GM19043 (cell line): ENCODE data around the gene SULT4A1.

Experiments
- ATAC-seq: cut with Tn5 transposase; IDR thresholded peaks from one replicate; pipeline ENCODE4 v1.9.1; 2021; ENCODE audit warnings: low read depth; ENCODE audit not compliant: unreplicated experiment

The SULT4A1 gene

DNA sequence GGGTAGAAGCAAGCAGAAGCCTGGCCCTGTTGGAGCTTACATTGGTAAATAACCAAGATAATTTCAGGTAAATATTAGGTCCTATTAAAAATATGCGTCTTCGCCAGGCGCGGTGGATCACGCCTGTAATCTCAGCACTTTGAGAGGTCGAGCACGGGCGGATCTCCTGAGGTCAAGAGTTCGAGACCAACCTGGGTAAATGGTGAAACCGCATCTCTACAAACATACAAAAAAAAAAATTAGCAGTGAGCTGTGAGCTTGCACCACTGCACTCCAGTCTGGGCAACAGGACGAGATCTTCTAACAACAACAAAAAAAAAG lies 529 bp upstream of the SULT4A1 start:
- no peak for ATAC-seq

DNA sequence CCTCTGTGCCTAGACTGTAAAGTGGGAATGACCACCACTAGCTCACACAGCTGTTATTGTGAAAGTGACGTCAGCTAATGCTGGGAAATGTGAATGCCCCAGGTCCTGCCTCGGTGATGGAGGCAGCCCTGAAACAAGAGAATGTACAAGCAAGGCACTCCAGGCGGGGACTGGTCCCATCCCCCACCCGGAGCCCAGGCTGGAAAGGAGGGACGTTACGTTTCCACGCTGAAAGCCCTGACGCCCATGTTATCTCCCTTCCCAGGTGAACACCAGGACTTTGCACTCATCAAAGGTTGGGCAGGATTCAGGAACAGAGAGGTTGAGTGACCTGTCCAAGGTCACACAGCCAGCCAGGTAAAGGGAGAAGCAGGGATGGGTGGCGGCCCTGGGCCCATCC lies 784 bp downstream of the SULT4A1 start:
- ATAC-seq, result no peak

DNA sequence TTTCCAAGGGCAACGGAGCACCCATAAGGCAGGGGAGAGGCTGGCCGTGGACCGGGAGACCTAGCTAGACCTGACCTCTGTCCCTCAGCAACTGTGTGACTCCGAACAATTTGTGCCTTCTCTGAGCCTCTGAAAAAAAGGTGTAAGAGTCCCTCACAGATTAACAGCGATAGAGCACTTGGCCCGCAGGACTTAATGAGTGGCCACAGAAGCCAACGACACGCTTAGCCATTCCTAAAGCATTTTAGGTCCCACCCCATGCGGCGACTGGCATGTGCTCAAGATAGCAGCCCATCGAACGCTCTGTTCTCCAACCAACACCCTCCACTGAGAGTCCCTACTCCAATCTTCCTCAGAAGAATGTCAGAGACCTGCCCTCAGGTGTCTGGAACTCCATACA lies 1.5 kb downstream of the SULT4A1 start:
- no peak for ATAC-seq

DNA sequence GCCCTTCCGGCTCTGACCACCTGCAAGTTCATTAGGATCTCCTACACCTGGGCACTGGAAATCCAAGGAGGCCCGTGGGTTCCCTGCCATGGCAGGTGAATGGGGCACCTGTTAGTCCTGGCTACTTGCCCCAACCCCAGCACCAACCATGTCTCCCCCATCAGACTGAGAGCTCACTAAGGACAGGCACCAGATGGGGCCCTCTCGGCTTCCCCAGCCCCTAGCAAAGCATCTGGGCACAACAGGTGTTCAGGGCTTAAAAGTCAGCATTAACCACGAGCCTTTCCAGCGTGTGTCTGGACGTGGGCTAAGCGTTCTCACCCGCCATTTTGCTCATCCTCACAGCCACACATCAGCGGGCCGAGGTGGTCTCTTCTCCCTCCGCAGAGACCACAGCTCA lies 2.2 kb downstream of the SULT4A1 start:
- no peak for ATAC-seq

DNA sequence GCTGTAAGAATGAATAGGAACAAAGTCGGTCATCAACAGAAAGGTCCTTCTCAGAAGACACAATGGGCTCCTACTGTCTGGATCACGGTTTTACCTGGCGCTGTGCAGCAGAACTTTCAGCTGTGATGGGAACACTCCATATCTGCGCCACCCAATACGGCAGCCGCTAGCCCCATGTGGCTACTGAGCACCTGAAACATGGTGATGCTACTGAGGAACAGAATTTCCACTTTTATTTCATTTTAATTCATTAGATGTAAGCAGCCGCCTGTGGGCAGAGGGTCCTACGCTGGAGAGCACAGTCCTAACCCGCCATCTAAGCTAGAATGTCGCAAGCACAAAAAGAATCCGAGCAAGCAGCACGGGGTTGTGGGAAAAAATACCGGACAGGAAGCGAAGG lies 2.7 kb downstream of the SULT4A1 start:
- ATAC-seq, result no peak

DNA sequence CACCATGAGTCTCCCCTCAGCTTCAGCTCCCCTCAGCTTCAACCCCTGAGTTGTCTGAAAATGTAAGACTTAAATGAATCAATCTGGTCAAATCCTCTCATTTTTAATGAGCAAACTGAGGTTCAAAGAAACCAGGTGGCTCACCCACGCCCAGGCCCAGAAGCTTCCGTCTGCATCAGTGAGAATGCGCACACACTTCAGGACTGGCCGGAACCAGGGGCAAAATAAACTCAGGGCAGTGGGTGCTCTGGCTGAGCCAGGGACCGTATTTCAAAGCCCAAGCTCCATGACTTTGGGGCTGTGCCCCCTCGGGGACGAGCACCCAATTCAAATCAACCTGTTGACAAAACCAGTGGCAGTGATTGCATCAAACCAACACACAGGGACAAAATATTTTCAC lies 3.1 kb downstream of the SULT4A1 start:
- no peak for ATAC-seq

DNA sequence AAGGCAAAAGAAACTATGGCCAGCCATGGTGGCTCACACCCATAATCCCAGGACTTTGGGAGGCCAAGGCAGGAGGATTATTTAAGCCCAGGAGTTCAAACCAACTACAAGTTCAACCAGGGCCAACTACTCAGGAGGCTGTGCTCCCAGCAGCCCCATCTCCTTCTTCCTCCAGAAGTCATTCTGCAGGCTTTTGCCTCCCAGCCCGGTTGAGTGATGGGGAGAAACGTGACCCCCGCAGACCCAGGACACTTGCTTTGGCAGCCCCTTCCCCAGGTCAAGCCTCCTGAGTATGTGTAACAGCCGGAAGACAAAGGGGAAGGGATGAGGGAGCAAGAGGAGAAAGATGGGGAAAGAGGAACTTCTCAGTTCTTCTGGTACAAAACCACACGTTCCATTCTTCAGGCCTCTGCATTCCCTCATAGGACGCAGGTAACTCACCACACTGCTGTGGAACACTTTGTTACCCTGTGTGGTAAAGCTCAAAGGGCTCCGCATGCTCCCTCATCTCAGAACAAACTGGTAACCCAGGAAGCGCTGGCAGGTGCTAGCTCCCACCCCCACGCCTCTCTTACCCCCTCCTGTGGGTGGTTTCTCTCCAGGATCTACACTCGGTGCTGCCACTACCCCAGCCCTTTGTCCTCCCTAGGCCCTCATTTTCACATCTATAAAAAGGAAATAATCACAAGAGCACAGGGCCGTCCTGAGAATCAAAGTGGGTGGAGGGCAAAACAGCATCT lies 4.0 kb downstream of the SULT4A1 start:
- ATAC-seq, result no peak

DNA sequence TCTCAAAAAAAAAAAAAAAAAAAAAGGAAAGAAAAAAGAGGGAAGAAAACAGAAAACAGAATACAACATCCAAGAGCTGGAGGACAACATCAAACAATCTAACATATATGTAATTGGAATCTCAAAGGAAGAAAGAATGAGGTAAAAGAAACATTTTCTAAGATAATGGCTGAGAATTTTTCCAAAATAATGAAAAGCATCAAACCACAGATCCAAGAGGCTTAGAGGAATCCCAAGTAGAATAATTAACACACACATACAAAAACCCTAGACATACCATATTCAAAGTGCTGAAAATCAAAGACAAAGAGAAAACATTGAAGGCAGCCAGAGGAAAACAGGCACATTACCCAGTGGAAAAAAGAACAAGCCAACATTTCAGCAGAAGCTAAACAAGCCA lies 4.9 kb downstream of the SULT4A1 start:
- no peak for ATAC-seq

DNA sequence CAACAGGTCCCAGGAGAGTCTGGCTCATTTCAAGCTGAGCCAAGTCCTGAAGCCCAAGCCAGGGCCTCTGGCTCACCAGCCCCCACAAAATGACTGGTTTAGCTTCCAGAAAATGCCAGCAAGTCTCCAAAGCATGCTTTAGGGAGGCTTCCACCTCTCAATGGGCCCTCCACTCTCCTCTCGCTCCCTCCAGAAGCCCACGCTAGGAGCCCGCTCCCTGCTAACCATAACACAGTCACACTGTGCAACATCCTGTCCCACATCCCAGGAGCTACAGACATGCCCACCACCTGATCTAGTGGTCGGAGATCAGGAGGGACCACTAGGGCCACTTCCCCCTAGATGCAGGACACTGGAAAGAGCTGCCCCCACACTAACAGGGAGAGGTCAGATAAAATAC lies 6.9 kb downstream of the SULT4A1 start:
- no peak for ATAC-seq

DNA sequence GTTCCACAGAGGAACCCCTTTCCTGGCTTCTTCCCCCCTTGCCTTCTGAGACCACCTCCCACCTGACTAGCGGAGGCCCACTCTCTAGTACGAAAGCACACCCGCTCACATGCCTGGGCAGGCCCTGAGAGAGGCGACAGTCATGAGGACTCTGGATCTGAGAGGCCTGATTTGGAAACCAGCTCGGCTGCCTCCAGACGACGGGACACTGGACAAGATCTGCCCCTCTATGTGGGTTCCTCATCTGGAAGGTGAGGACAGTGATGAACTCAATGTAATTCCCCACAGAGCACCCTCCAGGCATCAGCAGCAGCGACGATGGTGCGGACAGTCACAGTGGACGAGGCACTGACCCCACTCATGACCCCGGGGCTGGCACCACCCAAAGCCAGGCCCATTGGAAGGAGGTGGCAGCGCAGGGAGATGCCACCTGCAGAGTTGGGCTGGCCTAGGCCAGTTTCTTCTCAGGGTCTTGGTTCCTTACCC lies 7.5 kb downstream of the SULT4A1 start:
- no peak for ATAC-seq

DNA sequence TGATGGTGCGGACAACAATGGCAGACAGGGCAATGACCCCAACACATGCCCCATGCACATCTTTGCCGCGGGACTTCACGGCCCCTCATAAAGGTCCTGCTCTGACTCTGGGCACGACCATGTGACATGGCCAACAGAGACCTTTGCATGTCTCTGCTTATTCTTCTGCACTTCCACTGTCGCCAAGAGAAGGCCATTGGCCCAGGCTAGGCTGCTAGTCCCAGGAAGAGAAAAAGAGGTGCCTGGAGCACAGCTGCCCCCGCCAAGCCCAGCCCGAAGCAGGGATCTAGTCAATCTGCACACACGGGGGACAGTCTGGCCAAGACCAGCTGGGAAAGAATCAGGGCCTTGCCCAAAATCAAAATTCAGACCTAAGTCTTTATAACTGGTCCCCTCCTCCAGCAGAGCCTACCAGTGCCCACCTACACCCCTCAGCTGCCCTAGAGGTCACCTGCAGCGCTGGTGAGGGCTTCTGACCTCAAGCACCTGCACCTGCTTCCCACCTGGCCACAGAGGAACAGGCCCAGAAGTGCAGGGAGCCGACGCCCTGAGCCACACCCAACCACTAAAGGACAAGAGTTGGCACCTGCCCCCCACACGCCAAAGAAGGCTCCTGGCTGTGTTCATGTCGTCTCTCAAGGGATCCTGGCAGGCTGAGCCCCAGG lies 8.1 kb downstream of the SULT4A1 start:
- no peak for ATAC-seq

DNA sequence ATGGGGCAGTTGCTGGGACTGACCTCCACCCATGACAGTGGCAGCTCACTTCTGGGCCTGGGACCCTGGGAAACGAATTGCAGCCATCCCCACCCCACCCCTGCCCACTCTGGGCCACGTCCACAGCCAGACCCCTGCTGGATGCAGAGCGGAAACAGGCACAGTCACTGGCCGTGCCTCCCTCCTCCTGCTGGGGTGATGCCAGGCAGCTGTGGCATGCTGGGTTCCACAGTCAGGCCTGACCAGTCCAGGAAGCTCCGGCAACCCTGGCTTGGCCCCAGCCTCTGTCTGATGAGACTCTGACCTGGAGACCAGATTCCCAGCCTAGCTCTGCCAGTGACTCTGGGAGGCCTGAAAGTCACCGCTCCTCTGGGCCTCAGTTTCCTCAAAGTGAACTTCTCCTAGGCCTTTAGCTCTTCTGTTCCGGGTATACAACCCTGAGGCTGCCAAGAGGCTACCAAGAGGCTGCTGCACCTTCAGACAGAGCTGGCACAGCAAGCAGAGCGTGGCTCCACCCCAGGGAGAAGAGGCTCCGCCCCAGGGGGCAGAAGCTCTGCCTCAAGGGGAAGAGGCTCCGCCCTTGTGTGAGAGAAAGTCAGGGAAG lies 8.9 kb downstream of the SULT4A1 start:
- ATAC-seq, result no peak

DNA sequence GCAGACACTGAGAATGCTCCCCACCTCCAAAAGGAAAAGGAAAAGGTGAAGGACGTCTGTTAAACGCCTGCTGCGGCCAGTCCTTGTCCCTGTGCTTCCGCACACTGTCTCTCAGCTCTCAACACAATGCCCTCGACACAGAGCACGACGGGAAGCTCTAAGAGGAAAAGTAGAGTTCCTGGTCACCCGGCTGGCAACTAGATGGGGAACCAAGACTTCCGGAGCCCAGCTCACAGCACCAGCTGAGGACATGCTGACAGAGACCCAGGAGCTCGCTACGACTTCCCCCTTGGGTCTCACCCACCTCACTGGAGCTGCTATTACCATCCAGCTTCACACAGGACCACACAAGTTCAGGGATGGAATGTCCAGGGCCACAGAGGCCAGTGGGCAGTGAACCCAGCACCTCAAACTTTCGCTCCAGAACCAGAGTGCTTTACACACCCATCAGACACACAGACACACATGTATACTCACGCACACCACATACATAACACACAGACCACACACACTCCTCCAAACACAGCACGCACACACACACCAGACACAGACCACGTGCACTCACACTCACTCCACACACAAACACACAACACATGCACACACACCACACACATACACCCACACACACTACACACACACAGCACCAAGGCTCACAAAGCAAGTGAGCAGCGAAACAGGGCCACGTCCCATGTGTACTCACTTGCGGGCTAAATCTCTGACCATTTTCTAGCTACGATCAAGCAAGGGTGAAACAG lies 9.6 kb downstream of the SULT4A1 start:
- ATAC-seq, result no peak

DNA sequence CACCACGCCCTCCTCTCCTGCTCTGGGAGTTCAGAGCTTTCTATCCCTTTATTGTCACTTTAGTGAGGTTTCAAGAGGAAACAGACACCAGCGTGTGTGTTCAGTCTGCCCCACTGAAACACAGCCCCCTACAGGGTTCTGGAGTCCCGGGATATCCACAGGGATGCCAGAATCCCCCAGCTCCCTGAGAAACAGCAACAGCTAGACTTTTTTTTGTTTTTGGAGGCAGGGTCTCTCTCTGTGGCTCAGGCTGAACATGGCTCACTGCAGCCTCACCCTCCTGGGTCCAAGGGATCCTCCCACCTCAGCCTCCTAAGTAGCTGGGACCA lies 10.4 kb downstream of the SULT4A1 start:
- ATAC-seq, result no peak

DNA sequence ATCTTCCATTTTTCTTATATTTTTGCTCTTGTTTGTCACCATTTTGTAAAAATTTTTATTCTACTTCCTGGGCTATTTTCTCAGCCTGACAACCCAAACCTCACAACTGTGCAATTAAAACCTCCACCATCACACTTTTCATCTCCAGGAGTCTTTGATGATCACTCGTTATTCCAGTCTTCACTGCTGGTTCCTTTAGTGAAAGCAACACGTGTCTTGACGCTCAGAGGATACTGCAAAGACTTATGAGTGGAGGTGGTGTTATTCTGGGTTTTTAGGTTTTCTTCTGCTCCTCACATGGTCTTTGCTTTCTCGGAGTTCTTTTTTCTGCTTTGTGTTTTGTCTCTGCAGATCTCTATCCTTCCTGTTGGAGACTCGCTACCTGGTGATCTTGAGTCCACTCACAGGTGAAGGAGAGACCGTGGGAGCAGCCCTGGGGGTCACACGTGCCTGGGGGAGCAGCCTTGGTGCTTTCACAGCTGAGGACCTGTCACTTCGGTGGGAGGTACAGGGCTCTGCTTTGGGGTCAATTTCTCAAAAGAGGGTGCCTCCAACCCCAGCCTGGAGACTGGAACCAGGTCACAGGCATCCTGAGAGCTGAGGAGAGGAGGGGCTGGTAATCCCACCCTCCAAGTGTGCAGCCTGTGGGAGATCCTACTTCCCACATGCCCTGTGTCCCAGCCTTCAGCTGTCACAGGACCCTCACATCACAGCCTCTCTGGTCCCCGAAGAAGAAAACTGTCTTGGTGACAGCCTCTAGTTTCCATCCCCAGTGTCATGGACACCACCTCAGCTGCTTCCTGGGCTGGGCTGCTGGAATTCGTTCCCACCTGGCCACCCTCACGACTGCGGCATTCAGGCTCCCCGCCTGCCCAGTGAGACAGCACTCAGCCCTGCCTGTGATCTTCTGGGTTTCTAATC lies 11.0 kb downstream of the SULT4A1 start:
- ATAC-seq, result no peak

DNA sequence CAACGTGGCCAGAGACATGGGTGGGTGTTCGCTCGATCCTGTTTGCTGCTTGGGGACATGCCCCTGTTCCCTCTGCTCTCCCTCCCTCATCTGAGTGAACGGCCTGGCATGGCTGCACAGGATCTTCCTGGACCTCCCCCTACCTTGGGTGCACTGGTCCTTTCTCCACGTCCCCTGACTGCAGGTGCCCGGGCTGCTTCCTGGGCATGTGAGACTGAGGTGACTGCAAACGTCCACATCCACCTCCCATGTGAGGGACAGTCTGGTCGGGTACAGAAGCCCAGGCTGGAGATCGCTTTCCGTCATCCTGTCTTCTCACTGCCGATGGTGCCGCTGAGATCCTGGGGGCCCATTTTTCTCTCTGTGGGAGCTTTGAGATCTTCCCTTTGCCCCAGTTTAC lies 11.8 kb downstream of the SULT4A1 start:
- ATAC-seq, result no peak

DNA sequence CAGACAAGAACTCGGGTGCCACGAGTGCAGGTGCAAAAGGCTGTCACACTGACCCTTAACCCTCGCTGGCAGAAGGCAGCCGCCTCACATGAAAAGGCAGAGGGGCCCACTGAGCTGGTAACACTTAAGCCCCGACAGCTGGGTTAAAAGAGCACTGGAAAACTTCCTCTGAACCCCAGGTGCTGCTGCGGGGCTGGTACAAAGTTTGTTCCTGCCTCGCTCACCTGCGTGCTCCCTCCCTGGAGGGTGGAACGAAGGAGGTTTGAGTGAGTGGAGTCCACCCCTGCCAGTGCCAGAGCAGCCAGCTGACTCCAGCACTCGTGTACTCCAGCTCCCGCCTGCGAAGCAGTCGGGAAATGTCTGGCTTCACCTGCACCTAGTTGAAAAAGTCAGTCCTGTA lies 12.6 kb downstream of the SULT4A1 start:
- no peak for ATAC-seq

DNA sequence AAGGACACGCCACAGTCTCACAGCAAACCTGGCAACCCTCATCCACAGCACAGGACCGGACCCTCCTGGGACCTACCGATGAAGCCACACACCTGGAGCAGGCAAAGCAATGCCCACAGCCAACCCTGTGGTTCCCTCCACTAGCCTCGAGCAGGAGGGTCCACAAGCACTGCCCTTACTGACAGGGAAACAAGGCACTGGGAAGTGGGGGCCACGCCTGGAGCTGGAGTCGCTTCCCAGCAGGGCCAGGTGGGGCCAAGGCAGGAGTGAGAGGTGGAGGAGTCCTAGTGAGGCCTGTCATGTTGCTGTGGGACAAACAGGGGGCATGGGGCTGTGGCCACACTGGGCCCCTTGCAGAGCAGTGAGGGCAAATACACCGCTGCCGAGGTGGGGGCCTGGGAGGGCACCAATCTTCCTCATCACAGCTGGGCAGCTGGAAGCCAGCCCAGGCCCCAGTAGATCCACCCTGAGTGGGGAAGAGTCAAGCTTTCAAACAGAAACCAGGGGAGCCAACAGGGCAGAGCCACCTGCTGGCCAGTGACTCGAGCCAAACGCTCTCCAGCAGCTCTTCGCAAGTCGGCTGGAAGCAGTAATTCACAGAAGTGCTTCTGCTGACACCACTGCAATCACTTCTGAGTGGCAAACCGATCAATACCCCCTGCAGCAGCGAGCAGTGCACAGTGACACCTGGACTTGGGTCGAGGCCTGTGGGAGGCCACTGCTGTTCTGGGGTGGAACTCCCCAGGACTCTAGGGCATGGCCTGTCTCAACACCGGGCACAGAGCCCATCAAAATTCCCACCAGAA lies 13.7 kb downstream of the SULT4A1 start:
- ATAC-seq, result no peak

DNA sequence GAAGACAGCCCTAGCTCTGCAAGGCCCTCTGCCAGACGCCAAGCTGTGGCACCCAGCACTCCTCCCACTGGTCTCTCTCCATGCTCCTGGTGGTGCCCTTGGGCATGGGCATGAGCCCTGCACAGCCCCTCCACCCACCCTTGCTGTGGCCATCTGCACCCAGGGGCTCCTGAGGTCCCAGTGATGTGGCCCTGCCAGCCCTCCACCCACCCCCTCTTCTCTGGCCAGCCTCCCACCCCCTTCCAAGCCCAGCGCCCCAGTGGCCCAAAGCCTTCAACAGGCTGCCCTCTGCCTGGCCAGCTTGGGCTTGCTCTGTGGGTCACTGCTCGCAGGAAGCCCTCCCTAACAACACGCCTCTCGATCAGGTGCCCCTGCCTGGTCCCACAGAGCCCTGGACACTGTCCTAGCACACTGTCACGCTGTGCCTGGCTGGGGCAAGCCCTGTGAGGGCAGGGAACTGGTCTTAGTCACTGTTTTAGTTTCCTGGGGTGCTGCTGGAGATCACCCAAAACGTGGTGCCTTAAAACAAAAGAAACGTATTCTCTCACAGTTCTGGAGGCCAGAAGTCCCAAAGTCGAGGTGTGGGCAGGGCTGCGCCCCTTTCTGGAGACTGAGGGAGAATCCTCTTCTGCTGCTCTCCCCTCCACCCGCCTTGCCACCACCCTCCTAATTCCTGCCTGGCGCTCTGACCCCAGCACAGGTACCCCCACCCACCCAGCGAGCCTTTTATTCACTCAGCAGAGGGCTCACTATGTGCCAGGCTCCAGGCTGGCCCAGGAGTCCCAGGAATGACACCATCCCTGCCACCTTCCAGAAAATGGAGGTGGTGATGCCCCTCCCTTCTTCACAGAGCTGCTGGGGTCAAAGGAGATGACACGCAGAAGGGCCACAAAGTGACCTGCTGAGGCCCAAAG lies 14.7 kb downstream of the SULT4A1 start:
- no peak for ATAC-seq
